Glomerular endothelial cell (primary cell): ENCODE results near the gene CLEC19A. TPM values are rescaled to one million over a fixed set of nuclear protein-coding genes. Genes with fewer than 3 reads are reported as not detected.
"Not testable (repeated sequence)": the region's sequence is repeated elsewhere in the genome, so short reads cannot be mapped to it uniquely, and the experiment has no call there.

Experiments used
- DNase-seq: peaks from one replicate; pipeline ENCODE4 v3.0.0-alpha.2; 2011; ENCODE audit warnings: low read depth, low spot score; ENCODE audit errors: extremely low read depth
- total RNA-seq: library from RNA; depleted of rRNA; stranded (reverse); fragments of >200 nt; gene quantifications from 2 replicates; pipeline ENCODE4 v1.2.3, GENCODE V29; 2015

Gene CLEC19A
- total RNA-seq, 1 donor from 2014 or later = not detected

GRCh38 chr16:19321186-19321585 lies 35.7 kb downstream of the CLEC19A start:
- not testable (repeated sequence) for DNase-seq

DNA sequence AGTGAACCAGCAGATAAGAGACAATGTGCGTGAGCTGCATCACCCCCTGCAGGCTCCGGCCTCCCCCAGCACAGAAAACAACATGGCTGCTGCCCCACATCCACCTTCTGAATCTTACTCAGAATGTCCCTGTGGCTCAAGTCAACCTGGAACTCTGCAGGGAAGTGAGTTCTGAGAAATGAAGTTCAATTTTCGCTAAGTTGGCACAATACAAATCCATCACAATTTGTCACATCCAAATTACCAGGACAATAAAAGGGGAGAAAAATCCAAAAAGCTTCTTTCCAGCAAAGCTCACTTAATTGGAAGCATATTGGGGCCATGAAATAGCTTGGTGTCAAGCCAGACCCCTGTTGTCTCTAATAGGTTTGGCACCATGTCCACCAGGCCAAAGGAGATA lies 38.1 kb downstream of the CLEC19A start:
- DNase-seq = no peak

DNA sequence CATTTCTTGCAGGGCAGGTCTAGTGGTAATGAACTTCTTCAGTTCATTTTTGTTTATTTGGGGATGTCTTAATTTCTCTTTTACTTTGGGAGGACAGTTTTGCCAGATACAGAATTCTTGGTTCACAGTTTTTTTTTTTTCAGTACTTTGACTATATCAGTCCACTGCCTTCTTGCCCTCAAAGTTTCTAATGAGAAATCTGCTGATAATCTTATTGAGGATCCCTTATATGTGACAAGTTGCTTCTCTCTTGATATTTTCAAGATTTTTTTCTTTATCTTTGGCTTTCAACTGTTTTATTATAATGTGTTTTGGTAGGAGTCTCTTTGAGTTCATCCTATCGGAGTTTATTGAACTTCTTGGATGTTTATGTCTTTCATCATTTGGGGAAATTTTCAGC lies 42.8 kb downstream of the CLEC19A start:
- no peak for DNase-seq

DNA sequence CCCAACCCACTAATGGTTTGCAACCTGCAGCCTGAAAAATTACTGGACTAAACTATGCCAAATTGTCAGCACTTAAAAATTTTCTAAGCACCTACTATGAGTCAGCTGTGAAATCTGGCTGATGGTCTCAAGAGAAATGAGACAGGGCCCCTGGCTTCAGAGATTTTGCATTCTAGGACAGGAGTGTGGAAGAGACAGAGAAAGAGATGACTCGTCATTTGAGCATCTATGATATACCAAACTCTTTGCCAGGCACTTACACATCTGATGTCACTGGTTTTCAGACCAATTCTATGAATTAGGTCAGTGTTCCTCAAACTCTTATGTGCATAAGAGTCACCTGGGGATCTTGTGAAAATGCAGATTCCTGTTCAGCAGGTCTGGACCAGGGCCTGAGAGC lies 44.4 kb downstream of the CLEC19A start:
- DNase-seq = no peak

DNA sequence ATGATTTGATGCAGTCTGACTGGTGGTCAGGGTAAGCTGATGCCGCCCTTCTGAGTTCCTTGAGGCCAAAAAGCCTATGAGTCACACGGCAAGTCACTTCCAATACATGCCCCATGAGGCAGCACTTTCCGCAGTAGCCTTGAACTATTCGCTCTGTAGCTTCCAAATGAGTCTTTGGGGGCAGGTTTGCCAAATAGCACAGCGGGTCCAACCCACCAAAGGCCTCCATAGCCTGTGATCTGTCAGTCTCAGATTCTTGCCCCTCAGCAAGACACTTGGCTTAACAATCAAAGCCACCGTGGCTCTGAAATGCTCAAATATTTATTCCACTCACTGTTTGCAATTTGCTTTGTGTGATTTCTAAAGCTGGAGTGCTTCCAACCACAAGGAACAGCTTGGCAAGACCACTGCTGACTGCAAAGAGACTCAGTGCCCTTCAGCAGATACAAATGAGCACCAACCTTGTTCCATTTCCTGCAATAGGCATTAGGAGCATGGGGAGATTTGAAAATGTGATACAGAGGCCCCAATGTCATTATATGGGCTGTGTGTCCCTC lies 45.4 kb downstream of the CLEC19A start:
- no peak for DNase-seq

DNA sequence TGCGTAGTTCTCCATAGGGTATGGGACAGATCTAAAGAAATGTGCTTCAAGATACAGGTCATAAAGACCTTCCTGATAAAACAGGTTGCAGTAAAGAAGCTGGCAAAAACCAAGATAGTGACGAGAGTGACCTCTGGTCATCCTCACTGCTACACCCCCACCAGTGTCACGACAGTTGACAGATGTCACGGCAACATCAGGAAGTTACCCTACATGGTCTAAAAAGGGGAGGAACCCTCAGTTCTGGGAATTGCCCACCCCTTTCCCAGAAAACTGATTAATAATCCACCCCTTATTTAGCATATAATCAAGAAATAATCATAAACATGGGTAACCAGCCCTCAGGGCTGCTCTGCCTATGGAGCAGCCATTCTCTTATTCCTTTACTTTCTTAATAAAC lies 46.3 kb downstream of the CLEC19A start:
- no peak for DNase-seq

- no peak for DNase-seq
These were observed 52.8 kb downstream of the CLEC19A start for GRCh38 chr16:19338335-19338734.

GRCh38 chr16:19344224-19344801 lies 58.8 kb downstream of the CLEC19A start:
- DNase-seq = no peak

DNA sequence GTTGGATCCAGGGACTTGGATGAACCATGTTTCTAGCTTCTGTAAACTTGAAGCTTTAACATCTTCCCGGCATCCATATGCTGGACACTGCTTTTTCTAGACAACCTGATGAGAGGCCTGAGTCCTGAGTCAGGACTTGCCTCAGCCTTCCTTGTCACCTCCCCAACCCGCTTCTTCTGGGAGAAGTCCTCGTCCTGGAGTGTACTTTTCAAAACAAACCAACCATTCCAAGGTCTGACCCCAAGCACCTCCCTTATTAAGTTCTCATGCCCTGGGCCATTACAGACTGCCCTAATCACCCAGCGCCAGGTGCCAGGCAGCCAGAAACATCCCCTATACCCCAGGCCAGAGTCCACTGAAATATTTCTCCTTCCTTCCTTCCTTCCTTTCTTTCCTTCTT lies 59.4 kb downstream of the CLEC19A start:
- DNase-seq = no peak

GRCh38 chr16:19346335-19346922 lies 60.9 kb downstream of the CLEC19A start:
- DNase-seq = no peak

GRCh38 chr16:19348125-19348524 lies 62.6 kb downstream of the CLEC19A start:
- no peak for DNase-seq

DNA sequence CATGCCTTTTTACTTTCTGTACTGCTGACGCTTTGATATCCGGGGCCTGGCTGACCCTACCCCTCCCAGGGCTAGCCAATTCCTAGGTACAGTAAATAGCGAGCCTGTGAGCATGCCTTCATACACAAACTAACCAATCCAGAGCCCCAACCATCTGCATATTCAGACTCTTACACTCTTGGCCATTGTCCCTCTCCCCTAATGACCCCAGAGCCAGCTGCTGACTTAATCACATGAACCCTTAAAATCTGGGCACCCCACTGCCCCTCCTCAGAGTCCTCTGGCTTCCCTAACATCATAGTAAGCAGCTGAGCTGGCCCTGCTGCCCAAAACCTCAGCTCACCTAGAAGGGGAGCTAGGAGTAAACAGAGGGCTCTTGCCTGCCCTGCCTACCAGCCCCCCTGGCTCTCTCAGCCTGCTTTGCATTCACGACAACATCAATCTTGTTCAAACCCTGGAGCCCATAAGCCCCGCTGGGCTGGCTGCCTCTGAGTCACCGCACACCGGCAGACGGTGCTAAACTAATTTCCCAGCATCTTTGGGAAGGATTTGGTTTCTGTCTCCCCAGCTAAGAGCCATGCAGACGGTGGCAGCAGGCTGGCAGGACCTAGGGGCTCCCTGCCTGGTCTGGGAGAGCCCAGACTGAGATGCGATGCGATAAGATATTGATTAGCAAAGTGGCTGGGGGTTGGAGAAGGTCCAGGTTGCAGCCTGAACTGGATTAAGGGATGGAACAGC lies 63.2 kb downstream of the CLEC19A start:
- no peak for DNase-seq

DNA sequence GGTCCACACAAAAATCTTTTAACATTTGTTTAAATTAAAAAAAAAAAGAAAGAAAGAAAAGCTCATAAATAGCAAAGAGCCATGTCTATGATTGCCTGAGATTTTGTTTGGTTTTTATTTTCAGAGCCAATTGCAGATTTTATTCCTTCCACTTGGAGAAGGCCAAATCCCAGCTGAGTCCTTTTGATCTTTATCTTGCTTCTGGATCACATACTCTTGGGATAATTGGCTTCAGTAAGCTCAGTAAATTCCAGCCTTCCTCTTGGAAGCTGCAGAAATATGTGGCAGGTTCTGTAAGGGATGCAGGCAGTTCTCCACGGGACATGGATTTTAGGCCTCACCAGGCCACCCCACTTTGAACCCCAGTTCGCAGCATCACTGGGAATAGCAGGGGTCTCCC lies 68.8 kb downstream of the CLEC19A start:
- no peak for DNase-seq

DNA sequence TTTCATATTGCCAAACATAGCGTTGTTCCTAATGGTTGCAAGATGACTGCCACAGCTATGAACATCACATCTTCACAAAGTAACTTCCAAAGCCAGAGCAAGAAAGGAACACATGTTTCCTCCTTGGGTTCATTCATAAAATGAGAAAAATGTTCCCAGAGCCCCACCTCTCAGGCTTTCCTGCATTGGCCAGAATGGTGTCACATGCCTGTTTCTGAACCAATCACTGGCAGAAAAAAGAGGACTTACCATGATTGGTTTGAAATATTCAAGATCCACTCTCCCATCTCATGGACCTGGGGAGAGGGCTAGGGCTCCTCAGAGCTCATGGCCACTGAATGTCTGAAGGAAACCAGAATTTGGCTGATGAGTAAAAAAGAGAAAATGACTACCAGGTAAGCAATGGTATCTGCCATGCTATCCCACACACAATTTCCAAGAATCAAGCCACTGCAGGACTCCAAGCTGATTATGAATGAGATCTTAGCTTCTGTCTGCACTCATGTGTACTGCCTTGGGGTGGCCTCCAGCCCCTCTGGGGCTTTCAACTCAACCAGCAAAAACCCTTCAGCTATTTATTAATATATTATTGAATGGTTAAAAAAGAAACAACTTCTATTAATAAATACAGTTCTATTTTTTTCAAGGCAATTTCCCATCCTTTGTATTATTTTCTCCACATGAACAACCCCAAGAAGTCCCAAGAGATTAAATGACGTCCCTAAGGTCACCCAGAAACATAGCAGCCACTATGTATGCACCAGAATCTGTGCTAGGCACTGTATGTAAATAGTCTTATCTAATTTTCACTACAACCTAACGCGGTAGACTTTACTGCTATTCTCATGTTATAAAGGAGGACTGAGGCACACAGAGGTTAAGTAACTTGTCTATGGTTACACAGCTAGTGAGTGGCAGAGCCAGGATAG lies 70.8 kb downstream of the CLEC19A start:
- DNase-seq = no peak

GRCh38 chr16:19359556-19359955 lies 74.0 kb downstream of the CLEC19A start:
- no peak for DNase-seq

Other genes with a start within 250 kb of the CLEC19A start
- gene COQ7, start 218.1 kb upstream of the CLEC19A start, total RNA-seq = 8.6 and 16.0 TPM in 2 replicates
- gene ITPRIPL2, start 171.8 kb upstream of the CLEC19A start, total RNA-seq = 50.4 and 74.8 TPM in 2 replicates
- 3.6 and 5.8 TPM in 2 replicates for gene SYT17, start 117.5 kb upstream of the CLEC19A start, total RNA-seq
- not detected in 2 replicates for gene TMC5, start 132.2 kb downstream of the CLEC19A start, total RNA-seq
- 48.9 and 54.6 TPM in 2 replicates for gene GDE1, start 236.4 kb downstream of the CLEC19A start, total RNA-seq
- gene CCP110, start 238.2 kb downstream of the CLEC19A start, total RNA-seq = 5.0 and 11.0 TPM in 2 replicates